Measurements from ENCODE around the gene FOS. TPM values are rescaled to one million over a fixed set of nuclear protein-coding genes. Genes with fewer than 3 reads are reported as not detected.

The FOS gene
- total and polyA plus RNA-seq, 4 donors: 13.2 to 82.7 (median 20.0) TPM

GRCh38 chr14:75295491-75296345 lies 17.1 kb downstream of the FOS start (continued):
- TF ChIP-seq ZBTB33 (IDR thresholded peaks at IDR 0.05) (no peak), MAX (IDR thresholded peaks at IDR 0.05) (peak; percentile 18)

GRCh38 chr14:75297411-75298040 lies 18.9 kb downstream of the FOS start:
- no peaks in the 10 kb centered on the region for H3K9me3 ChIP-seq (ENCODE audit: control insufficient read depth in 4 of 4, low read length in 3 of 4)
- TF ChIP-seq FOXA1 (IDR thresholded peaks at IDR 0.05) (no peak), RXRA (IDR thresholded peaks at IDR 0.05) (no peak), HNF4G (IDR thresholded peaks at IDR 0.05) (no peak), GABPA (IDR thresholded peaks at IDR 0.05 in 1 of 2, conservative IDR thresholded peaks at IDR 0.05 in 1 of 2) (no peak), EGR1 (IDR thresholded peaks at IDR 0.05; ENCODE audit: low read depth in 2 of 2) (no peak), NR2F2 (IDR thresholded peaks at IDR 0.05) (no peak), YY1 (IDR thresholded peaks at IDR 0.05) (no peak), HNF4A (conservative IDR thresholded peaks at IDR 0.05) (no peak), SP1 (IDR thresholded peaks at IDR 0.05) (no peak), FOXA2 (IDR thresholded peaks at IDR 0.05) (no peak), TAF1 (conservative IDR thresholded peaks at IDR 0.05) (no peak), MAX (IDR thresholded peaks at IDR 0.05) (no peak), RAD21 (IDR thresholded peaks at IDR 0.05) (no peak)
- TF ChIP-seq, protein P1, sequence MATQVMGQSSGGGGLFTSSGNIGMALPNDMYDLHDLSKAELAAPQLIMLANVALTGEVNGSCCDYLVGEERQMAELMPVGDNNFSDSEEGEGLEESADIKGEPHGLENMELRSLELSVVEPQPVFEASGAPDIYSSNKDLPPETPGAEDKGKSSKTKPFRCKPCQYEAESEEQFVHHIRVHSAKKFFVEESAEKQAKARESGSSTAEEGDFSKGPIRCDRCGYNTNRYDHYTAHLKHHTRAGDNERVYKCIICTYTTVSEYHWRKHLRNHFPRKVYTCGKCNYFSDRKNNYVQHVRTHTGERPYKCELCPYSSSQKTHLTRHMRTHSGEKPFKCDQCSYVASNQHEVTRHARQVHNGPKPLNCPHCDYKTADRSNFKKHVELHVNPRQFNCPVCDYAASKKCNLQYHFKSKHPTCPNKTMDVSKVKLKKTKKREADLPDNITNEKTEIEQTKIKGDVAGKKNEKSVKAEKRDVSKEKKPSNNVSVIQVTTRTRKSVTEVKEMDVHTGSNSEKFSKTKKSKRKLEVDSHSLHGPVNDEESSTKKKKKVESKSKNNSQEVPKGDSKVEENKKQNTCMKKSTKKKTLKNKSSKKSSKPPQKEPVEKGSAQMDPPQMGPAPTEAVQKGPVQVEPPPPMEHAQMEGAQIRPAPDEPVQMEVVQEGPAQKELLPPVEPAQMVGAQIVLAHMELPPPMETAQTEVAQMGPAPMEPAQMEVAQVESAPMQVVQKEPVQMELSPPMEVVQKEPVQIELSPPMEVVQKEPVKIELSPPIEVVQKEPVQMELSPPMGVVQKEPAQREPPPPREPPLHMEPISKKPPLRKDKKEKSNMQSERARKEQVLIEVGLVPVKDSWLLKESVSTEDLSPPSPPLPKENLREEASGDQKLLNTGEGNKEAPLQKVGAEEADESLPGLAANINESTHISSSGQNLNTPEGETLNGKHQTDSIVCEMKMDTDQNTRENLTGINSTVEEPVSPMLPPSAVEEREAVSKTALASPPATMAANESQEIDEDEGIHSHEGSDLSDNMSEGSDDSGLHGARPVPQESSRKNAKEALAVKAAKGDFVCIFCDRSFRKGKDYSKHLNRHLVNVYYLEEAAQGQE (IDR thresholded peaks at IDR 0.05): no peak
- TF ChIP-seq, protein P2, sequence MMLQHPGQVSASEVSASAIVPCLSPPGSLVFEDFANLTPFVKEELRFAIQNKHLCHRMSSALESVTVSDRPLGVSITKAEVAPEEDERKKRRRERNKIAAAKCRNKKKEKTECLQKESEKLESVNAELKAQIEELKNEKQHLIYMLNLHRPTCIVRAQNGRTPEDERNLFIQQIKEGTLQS (IDR thresholded peaks at IDR 0.05): no peak
- WGBS: 93% methylated on average over 10 of the region's 10 CpGs
- H3K4me3 ChIP-seq (ENCODE audit: low read depth in 1 of 3, low read length in 3 of 3): no peak overlapping the region
- no peaks in the 10 kb centered on the region for H3K27me3 ChIP-seq (ENCODE audit: control insufficient read depth in 4 of 4, insufficient read depth in 4 of 4, low read length in 3 of 4)
- H3K9ac ChIP-seq (ENCODE audit: low read depth in 1 of 2, low read length in 2 of 2): no peak overlapping the region
- H3K36me3 ChIP-seq (ENCODE audit: control insufficient read depth in 4 of 4, insufficient read depth in 3 of 4, low read depth in 1 of 4, low read length in 3 of 4): no peaks in the 10 kb centered on the region
- no peak for DNase-seq (ENCODE audit: low spot score)
- H3K4me1 ChIP-seq (ENCODE audit: control insufficient read depth in 4 of 4, insufficient read depth in 4 of 4, low read length in 3 of 4): peaks cover 0 to 25% (median 17%) of the 10 kb centered on the region in 4 donors
- H3K27ac ChIP-seq (ENCODE audit: low read depth in 1 of 2, low read length in 2 of 2): peak overlapping the region; percentile 40 to 49

Data from liver (tissue), 9 donors.